PC-3 (cell line): ENCODE data around the gene GUCA2B.

Experiments used
- EZH2 ChIP-seq: fragments of 300-600 bp; sonication (generic); IDR thresholded peaks from one replicate; pipeline ENCODE4 v1.6.1; 2017; ENCODE audit warnings: antibody characterized with exemption, mild to moderate bottlenecking, low read length; ENCODE audit not compliant: unreplicated experiment
- EZH2phosphoT487 ChIP-seq: fragments of 300-600 bp; sonication (generic); IDR thresholded peaks from 2 replicates; pipeline ENCODE4 v1.6.1; 2018; ENCODE audit warnings: mild to moderate bottlenecking, antibody characterized with exemption, low read length, borderline replicate concordance
- TF ChIP-seq, protein P1 (sequence below): fragments of 300-600 bp; sonication (generic); conservative IDR thresholded peaks from 2 replicates; pipeline ENCODE4 v1.5.1; 2017; ENCODE audit warnings: antibody characterized with exemption, low read depth, mild to moderate bottlenecking, low read length

DNA sequence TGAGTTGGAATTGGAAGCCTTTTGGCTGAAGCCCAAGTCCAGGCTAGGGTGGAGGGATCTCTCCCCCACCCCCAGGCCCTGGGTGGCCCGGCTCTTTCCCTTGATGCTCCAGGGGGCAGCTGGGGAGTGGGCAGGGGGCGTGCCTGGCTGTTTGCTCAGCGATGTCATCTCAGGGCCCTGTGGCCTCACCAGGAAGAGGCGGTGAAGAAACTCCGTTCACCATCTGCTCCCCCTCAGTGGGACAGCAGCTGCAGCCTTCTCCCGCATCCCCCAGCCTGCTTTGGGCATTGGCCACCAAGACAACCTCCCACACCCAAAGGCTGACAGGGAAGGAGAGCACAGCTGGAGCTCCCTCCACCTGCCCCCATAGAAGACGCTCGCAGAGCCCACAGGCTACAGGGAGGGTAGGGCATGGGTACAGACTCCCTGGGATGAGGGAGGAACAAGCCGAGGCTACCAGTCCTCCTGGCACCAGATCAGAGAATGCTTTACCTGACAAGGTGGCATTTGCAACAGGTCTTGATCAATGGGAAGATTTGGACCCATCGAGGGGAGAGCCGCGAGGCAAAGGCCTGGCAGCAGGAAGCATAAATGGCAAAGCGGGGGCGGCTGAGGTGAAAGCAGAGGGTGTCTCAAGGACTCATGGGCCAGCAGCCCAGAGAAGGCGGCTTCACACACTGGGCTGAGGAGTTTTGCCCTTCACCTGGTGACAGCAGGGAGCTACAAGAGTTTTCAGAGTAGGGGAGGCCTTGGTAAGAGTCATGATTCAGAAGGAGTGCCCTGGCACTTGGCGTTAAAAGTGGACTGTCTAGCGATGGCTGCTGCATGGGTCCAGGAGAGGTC is 17.8 kb downstream of the GUCA2B start:
- TF ChIP-seq, protein P1, sequence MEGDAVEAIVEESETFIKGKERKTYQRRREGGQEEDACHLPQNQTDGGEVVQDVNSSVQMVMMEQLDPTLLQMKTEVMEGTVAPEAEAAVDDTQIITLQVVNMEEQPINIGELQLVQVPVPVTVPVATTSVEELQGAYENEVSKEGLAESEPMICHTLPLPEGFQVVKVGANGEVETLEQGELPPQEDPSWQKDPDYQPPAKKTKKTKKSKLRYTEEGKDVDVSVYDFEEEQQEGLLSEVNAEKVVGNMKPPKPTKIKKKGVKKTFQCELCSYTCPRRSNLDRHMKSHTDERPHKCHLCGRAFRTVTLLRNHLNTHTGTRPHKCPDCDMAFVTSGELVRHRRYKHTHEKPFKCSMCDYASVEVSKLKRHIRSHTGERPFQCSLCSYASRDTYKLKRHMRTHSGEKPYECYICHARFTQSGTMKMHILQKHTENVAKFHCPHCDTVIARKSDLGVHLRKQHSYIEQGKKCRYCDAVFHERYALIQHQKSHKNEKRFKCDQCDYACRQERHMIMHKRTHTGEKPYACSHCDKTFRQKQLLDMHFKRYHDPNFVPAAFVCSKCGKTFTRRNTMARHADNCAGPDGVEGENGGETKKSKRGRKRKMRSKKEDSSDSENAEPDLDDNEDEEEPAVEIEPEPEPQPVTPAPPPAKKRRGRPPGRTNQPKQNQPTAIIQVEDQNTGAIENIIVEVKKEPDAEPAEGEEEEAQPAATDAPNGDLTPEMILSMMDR = no peak
- TF ChIP-seq EZH2 (no peak), EZH2phosphoT487 (no peak)
